Measurements from ENCODE around the gene OARD1.

The OARD1 gene

GRCh38 chr6:41047745-41048732 is 24.1 kb downstream of the OARD1 start:
- DNase-seq = no peak

GRCh38 chr6:41047306-41047705 is 24.9 kb downstream of the OARD1 start:
- no peak for DNase-seq

GRCh38 chr6:41046084-41046483 is 26.1 kb downstream of the OARD1 start:
- no peak for DNase-seq

GRCh38 chr6:41045664-41046063 is 26.5 kb downstream of the OARD1 start:
- no peak for DNase-seq

- no peak for DNase-seq
These were observed 29.0 kb downstream of the OARD1 start for GRCh38 chr6:41043151-41043550.

- DNase-seq = no peak
These were observed 29.7 kb downstream of the OARD1 start, which contains the start of gene TSPO2 for GRCh38 chr6:41042226-41043055. TSS of gene TSPO2 (plus strand) at chr6:41042467. CDS start at chr6:41042986, 519 bp downstream.

- no peak for DNase-seq
These were observed 31.1 kb downstream of the OARD1 start for GRCh38 chr6:41040940-41041536.

GRCh38 chr6:41040101-41040939 is 31.8 kb downstream of the OARD1 start:
- DNase-seq = no peak

GRCh38 chr6:41039060-41039998 is 32.8 kb downstream of the OARD1 start, which contains the start of gene UNC5CL:
TSS of gene UNC5CL (minus strand) at chr6:41039221. CDS start at chr6:41035074, 4,147 bp downstream.
- DNase-seq = no peak

GRCh38 chr6:41038205-41038604 is 34.0 kb downstream of the OARD1 start:
- DNase-seq = no peak

- DNase-seq = no peak
These were observed 34.9 kb downstream of the OARD1 start for GRCh38 chr6:41037107-41037900.

- no peak for DNase-seq
These were observed 35.6 kb downstream of the OARD1 start for GRCh38 chr6:41036601-41037000.

- DNase-seq = no peak
These were observed 36.0 kb downstream of the OARD1 start for GRCh38 chr6:41036186-41036585.

GRCh38 chr6:41033776-41034175 is 38.4 kb downstream of the OARD1 start:
- DNase-seq = no peak

GRCh38 chr6:41032830-41033229 is 39.3 kb downstream of the OARD1 start:
- DNase-seq = no peak

- DNase-seq = no peak
These were observed 43.4 kb downstream of the OARD1 start for GRCh38 chr6:41028561-41029412.

GRCh38 chr6:41027799-41028560 is 44.2 kb downstream of the OARD1 start:
- peak; percentile 47 for DNase-seq

GRCh38 chr6:41027241-41027640 is 44.9 kb downstream of the OARD1 start:
- no peak for DNase-seq

Measured in GOT3 (cell line).